Epithelial cell of proximal tubule (primary cell): ENCODE measurements around the gene ABI3BP. TPM values are rescaled to one million over a fixed set of nuclear protein-coding genes. Genes with fewer than 3 reads are reported as not detected.

ENCODE experiments used
- DNase-seq: peaks from one replicate; pipeline ENCODE4 v3.0.0-alpha.2; 2011; ENCODE audit warnings: low read depth
- H3K4me3 ChIP-seq: 2 replicates; pipeline ENCODE4 v1.5.1; 2011; ENCODE audit warnings: low read depth, mild to moderate bottlenecking, low read length
- CTCF ChIP-seq: conservative IDR thresholded peaks from 2 replicates; pipeline ENCODE4 v1.5.1; 2012; ENCODE audit warnings: low read depth, mild to moderate bottlenecking, low read length
- total RNA-seq: library from RNA; depleted of rRNA; stranded (reverse); fragments of >200 nt; gene quantifications from 2 replicates; pipeline ENCODE4 v1.2.3, GENCODE V29; 2015

Gene ABI3BP
- total RNA-seq, 1 donor from 2014 or later, result 3.6 TPM

DNA sequence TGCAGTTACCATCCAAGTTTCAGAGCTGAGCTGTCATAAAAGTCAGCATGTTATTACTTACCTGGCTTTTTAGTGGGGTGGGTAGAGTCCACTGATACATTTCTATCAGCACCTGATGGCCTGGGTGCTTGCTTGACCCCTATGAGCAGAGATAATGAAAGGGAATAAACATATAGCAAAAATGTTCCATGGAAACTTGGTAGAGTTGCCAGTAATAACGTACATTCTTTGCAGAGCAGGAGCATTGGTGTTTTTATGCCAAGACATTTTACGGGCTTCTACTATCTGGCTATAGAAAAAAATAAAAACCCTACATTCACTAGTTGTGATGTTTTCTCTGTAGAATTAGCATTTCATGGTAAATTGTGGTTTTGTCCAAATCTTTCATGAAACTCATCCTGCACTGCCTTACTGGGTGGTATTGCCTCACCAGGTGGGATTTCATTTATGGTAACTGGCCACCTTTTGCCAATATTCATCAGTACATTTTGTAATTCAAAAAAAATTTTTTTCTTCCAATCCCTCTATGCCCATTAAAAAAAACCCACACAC is 213.1 kb downstream of the ABI3BP start:
- no peak for DNase-seq
- no peak overlapping the region for H3K4me3 ChIP-seq
- no peak for TF ChIP-seq CTCF

DNA sequence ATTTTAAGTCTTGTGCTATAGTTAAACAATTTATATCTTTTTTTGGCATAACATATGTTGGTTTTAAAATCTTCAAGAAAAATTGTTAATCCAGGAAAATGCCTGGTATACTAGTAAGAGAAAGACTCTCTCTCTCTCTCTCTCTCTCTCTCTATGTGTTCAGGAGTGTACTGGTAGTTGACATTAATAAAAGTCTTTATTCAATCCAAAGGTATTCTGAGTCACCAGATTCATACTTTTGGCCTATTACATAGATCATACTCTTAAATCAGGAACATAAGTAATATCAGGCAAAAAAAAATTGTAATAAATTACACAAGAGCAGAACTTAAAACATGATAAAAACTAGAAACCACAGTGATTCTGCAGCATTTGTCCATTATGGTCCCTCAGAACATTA is 213.7 kb downstream of the ABI3BP start:
- H3K4me3 ChIP-seq, result no peak overlapping the region
- no peak for DNase-seq
- TF ChIP-seq CTCF, result no peak

- H3K4me3 ChIP-seq, result no peak overlapping the region
- TF ChIP-seq CTCF, result no peak
- DNase-seq, result no peak
Observed at GRCh38 chr3:100777271-100777670, 215.9 kb downstream of the ABI3BP start.

GRCh38 chr3:100776746-100777145 is 216.5 kb downstream of the ABI3BP start:
- H3K4me3 ChIP-seq, result no peak overlapping the region

GRCh38 chr3:100776097-100776729 is 217.0 kb downstream of the ABI3BP start:
- no peak for DNase-seq
- H3K4me3 ChIP-seq, result no peak overlapping the region

More at GRCh38 chr3:100776746-100777145, 216.5 kb downstream of the ABI3BP start:
- no peak for DNase-seq
- TF ChIP-seq CTCF, result peak; percentile 18

DNA sequence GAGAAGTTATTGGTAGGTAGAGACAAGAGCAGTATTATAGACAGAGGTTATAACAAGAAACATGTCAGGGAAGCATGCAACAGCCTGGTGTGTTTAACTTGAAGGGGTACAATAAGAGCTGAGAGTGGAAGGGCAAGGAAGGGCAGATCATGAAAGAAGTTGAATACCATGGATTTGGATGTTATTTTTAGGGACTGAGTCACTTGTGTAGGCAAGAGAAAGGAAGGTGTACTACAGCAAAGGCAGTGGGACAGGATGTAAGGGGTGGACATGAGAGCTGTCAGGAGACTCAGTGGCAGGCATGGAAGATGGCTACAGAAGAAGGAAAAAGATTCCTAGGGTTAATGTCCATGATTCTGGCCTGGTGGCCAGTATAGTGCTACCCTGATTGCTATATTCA is 217.6 kb downstream of the ABI3BP start:
- no peak overlapping the region for H3K4me3 ChIP-seq
- no peak for DNase-seq
- no peak for TF ChIP-seq CTCF

More at GRCh38 chr3:100776097-100776729, 217.0 kb downstream of the ABI3BP start:
- no peak for TF ChIP-seq CTCF

- no peak for TF ChIP-seq CTCF
- DNase-seq, result no peak
- no peak overlapping the region for H3K4me3 ChIP-seq
Observed at GRCh38 chr3:100775226-100775625, 218.0 kb downstream of the ABI3BP start.
